Upper lobe of left lung (tissue), 4 donors: Measurements from ENCODE around the gene LRP1-AS.

Source experiments
- EP300 ChIP-seq, 4 donors: sonication (generic); formaldehyde crosslinking; IDR thresholded peaks; one replicate each; pipeline ENCODE4 v1.5.1; 2017; ENCODE audit warnings: antibody characterized with exemption in 4 of 4, control low read depth in 2 of 4
- POLR2A ChIP-seq, 4 donors: fragments of 450-650 bp; IDR thresholded peaks; one replicate each; pipeline ENCODE4 v1.5.1; 2016 to 2017; ENCODE audit warnings: antibody characterized with exemption in 4 of 4, mild to moderate bottlenecking in 2 of 4
- TF ChIP-seq, protein P1 (sequence below), 6 experiments: fragments of 450-650 bp in 4 of 6; fragments of 200-600 bp in 2 of 6; sonication (generic) in 2 of 6; IDR thresholded peaks; one replicate each; pipeline ENCODE4 v1.5.1; 2016 to 2019; ENCODE audit warnings: antibody characterized with exemption in 6 of 6

DNA sequence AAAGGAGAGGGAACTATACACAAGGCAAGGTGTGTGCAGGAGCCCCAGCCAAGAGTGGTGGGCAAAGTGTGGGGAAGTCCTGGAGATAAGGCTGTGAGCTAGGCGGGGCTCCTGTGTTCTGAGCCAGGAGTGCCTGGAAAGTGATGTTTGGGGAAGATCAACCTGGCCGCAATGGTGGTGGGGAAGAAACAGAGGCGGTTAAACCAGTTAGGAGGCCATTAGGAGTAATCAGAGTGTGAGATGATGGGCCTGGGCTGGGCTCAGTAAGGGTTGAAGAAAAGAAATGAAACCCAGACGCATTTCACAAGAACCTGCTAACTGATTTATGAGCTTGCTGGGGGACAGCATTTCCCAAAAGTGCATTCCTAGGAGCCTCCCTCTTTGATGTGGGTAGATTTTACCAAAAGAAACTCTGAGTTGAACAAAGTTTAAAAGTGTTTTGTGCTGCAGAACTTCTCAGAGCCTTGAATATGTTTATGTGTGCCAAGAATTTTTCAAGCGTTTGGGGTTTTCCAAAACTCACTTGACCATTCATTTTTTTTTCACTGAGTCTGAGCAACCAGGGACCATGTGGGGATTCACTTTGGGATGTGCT lies 34.2 kb upstream of the LRP1-AS start:
- TF ChIP-seq POLR2A (IDR thresholded peaks at IDR 0.05) = no peak
- TF ChIP-seq, protein P1, sequence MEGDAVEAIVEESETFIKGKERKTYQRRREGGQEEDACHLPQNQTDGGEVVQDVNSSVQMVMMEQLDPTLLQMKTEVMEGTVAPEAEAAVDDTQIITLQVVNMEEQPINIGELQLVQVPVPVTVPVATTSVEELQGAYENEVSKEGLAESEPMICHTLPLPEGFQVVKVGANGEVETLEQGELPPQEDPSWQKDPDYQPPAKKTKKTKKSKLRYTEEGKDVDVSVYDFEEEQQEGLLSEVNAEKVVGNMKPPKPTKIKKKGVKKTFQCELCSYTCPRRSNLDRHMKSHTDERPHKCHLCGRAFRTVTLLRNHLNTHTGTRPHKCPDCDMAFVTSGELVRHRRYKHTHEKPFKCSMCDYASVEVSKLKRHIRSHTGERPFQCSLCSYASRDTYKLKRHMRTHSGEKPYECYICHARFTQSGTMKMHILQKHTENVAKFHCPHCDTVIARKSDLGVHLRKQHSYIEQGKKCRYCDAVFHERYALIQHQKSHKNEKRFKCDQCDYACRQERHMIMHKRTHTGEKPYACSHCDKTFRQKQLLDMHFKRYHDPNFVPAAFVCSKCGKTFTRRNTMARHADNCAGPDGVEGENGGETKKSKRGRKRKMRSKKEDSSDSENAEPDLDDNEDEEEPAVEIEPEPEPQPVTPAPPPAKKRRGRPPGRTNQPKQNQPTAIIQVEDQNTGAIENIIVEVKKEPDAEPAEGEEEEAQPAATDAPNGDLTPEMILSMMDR (IDR thresholded peaks at IDR 0.05) = no peak
- TF ChIP-seq EP300 (IDR thresholded peaks at IDR 0.05) = no peak
